ENCODE measurements around the gene GPBAR1.
"Not testable (repeated sequence)": the region's sequence is repeated elsewhere in the genome, so short reads cannot be mapped to it uniquely, and the experiment has no call there.

GPBAR1 gene

DNA sequence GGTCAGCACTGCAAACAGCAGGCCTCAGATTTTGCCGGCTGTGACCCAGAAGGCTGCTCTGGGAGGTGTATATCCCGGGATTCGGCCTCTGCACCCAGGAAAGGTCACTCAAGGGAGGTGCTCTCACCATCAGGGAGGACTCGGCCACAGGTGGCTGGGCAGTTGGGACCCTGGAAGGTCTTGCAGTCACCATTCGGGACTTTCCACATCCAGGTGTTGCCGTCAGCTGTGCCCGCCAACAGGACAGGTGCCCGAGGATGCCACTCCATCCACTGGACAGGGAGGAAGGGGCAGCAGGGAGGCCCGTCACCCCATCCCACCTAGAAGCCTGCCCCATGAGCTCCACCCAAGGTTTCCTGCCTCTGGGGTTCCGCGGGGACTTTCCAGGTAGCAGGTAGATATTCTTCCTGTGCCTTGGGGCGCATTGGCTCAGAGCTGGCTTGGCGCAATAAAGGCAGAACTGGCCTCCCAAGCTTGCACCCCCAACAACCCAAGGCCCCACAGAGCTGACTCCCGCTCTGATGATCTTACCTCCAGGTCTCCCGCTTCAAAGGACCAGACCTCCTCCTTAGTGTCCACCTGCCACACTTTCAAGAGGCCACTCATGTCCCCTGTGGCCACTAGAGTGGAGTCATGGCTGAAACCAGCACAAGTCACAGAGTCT lies 5.6 kb downstream of the GPBAR1 start:
- DNase-seq (ENCODE audit: low spot score in 2 of 2) = no peak
- H3K36me3 ChIP-seq (replicated peaks) = peaks cover 36% of the 10 kb centered on the region
- in situ Hi-C loops (cut with MboI; ENCODE audit: low sequenced_read_pairs) = no loop called here
- H3K4me3 ChIP-seq = no peak overlapping the region
- peaks cover under 1% of the 10 kb centered on the region; the same call in 1 of the 2 replicates for H3K4me1 ChIP-seq
- H3K27me3 ChIP-seq (ENCODE audit: low read depth) = no peaks in the 10 kb centered on the region
- H3K9me3 ChIP-seq = no peaks in the 10 kb centered on the region

DNA sequence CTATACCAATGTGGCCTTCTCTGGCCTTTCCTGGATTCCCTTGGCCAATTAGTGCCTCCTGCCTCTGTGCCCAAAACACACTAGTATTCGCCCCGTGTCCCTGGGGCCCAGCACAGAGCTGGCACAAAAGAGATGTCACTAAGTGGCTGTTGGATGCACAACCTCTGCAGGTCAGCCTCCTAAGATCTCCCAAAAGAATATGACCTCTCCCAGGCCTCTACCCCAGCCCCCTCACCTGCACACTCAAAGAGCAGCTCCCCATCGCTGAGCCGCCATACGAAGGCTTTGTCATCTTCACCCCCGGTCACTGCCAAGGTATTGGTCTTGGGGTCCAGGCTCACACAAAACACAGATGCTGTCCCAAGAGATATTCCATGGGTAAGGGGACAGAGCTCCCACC lies 6.4 kb downstream of the GPBAR1 start:
- Histone ChIP-seq H3K36me3 (replicated peaks) (peaks cover 41% of the 10 kb centered on the region), H3K4me1 (peaks cover 6% of the 10 kb centered on the region), H3K9me3 (no peaks in the 10 kb centered on the region), H3K4me3 (no peak overlapping the region), H3K27me3 (ENCODE audit: low read depth) (no peaks in the 10 kb centered on the region)
- in situ Hi-C loops (cut with MboI; ENCODE audit: low sequenced_read_pairs) = no loop called here
- DNase-seq (ENCODE audit: low spot score in 2 of 2) = no peak

DNA sequence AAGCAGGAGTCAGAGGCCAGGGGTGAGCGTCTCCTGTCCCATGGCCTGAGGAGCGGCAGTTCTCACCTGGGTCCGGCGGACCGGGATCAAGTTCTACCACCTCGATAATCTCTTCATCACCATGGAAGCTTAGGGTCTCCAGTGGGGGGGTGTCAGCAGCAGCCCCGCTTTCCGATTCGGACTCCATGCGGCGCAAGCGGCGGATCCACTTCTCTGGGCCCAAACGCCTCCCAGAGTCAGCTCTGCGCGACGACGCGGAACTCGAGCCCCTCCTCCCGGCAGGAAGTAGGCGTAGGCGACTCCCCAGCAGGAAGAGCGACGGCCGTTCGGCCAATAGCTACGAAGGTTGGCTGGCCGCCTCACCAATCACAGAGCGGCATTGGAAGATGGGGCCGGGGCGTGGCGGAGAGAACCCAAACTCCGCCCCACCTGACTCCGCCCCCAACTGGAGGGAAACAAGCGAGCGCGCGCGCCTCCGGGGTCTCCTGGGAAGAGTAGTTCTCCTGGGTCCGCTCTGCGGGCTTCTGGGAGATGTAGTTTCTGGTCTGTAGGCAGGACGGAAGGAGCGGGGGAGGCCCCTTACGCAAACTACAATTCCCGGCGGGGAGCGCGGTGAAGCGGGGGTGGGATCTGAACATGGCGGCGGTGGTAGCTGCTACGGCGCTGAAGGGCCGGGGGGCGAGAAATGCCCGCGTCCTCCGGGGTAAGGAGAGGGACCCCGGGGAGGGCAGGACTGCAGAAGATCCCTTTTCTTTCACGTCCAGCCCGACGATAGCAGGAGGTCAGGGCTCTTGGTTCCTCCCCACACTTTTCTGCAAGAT lies 9.3 kb downstream of the GPBAR1 start, which contains the start of the genes AAMP and PNKD:
Gene AAMP, minus strand, starts transcription at position 238 of the 821 bp plus-strand sequence. Its CDS starts 51 bp downstream, at position 187.
Gene PNKD, plus strand, starts transcription at position 620 of the 821 bp plus-strand sequence. Its CDS starts 17 bp downstream, at position 637.
- peak; percentile 98 to 100 for DNase-seq (ENCODE audit: low spot score in 2 of 2)
- H3K36me3 ChIP-seq (replicated peaks) = peaks cover 52% of the 10 kb centered on the region
- peaks cover 14% of the 10 kb centered on the region for H3K4me1 ChIP-seq
- H3K27me3 ChIP-seq (ENCODE audit: low read depth) = no peaks in the 10 kb centered on the region
- in situ Hi-C loops (cut with MboI; ENCODE audit: low sequenced_read_pairs) = no loop called here
- H3K4me3 ChIP-seq = peak within 1 kb of the TSS; percentile 89
- H3K9me3 ChIP-seq = no peaks in the 10 kb centered on the region

DNA sequence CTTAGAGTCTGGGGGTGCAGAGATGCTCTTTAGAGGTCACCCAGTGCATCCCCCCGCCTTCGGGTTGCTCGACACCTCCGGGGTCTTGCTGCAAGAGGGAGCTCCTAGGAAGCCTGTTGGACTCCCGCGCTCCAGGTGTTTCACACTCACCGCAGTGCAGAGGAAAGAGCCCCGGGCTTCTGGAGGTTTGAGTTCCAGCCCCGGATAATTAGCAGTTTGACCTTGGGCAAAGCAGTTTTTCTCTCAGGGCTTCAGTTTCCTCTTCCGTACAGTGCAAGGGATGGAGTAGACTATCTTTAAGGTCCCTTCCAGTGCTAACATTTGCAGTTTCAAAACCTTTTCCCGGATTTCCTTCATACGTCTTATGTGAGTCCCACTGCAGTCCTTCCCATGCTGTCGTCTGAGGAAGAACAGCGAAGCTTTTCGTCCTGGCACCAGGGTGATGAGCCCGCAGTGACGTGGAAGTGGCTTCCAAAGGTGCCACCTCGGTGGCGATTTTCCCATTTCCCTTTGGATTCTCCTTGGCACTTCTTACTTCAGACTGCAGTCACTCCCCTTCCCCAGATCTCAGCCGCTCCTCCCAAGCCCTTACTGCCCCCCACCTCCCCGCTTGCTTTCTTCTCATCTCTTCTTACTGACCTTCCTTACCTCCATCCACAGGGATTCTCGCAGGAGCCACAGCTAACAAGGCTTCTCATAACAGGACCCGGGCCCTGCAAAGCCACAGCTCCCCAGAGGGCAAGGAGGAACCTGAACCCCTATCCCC lies 10.1 kb downstream of the GPBAR1 start:
- H3K36me3 ChIP-seq (replicated peaks) = peaks cover 53% of the 10 kb centered on the region
- DNase-seq (ENCODE audit: low spot score in 2 of 2) = peak in 1 of 2 experiments; percentile 3
- H3K4me3 ChIP-seq = peak overlapping the region; percentile 89
- peaks cover 14% of the 10 kb centered on the region for H3K4me1 ChIP-seq
- in situ Hi-C loops (cut with MboI; ENCODE audit: low sequenced_read_pairs) = no loop called here
- no peaks in the 10 kb centered on the region for H3K9me3 ChIP-seq
- H3K27me3 ChIP-seq (ENCODE audit: low read depth) = no peaks in the 10 kb centered on the region

DNA sequence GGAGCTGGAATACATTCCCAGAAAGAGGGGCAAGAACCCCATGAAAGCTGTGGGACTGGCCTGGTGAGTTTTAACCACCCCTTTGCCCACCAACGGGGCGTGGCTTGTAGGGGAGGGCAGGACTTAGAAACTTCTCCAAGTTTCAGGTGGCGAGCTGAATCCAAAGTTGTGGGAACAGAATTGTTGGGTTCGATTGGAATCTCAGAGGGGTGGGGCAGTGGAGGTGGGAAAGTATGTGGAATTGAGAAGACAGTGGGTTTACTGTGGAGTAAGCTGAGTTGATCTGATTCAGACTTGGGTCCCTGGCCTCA lies 10.6 kb downstream of the GPBAR1 start:
- H3K27me3 ChIP-seq (ENCODE audit: low read depth) = no peaks in the 10 kb centered on the region
- in situ Hi-C loops (cut with MboI; ENCODE audit: low sequenced_read_pairs) = no loop called here
- peaks cover 14% of the 10 kb centered on the region for H3K4me1 ChIP-seq
- no peaks in the 10 kb centered on the region for H3K9me3 ChIP-seq
- DNase-seq (ENCODE audit: low spot score in 2 of 2) = no peak
- H3K4me3 ChIP-seq = peak overlapping the region; percentile 89
- peaks cover 53% of the 10 kb centered on the region for H3K36me3 ChIP-seq (replicated peaks)

DNA sequence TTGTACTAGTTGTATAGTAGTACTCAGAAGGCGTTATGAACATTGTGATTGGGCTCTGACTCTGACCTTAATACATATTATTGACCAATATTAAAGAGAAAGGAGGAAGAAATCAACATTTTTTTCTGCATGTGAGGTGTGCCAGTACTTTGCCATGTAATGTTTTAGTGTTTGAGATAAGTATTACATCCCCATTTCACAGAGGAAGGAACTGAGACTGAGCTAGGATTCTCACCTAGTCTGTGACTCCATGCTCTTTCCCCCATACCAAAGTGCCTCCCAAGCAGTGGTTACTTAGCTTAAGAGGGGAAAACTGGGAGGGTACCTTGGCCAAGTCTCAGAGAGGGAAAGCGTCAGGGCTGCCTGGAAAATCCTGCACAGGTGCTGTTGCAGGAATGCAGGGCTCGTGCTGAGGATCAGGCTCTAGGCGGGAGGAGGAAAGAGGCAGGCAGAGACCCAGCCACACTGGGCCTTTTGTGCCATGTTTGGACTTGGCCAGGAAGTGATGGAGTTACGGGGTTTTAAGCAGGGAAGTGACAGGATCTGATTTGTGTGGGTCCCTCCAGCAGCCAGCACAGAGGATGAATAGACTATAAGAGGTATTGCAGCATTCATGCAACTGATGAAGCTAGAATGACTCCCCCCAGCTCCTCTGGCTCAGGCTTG lies 11.2 kb downstream of the GPBAR1 start:
- Histone ChIP-seq H3K36me3 (replicated peaks) (peaks cover 53% of the 10 kb centered on the region), H3K4me1 (peaks cover 14% of the 10 kb centered on the region), H3K4me3 (peak overlapping the region; percentile 89; the same call in 1 of the 2 replicates), H3K27me3 (ENCODE audit: low read depth) (no peaks in the 10 kb centered on the region), H3K9me3 (no peaks in the 10 kb centered on the region)
- in situ Hi-C loops (cut with MboI; ENCODE audit: low sequenced_read_pairs) = no loop called here
- no peak for DNase-seq (ENCODE audit: low spot score in 2 of 2)

DNA sequence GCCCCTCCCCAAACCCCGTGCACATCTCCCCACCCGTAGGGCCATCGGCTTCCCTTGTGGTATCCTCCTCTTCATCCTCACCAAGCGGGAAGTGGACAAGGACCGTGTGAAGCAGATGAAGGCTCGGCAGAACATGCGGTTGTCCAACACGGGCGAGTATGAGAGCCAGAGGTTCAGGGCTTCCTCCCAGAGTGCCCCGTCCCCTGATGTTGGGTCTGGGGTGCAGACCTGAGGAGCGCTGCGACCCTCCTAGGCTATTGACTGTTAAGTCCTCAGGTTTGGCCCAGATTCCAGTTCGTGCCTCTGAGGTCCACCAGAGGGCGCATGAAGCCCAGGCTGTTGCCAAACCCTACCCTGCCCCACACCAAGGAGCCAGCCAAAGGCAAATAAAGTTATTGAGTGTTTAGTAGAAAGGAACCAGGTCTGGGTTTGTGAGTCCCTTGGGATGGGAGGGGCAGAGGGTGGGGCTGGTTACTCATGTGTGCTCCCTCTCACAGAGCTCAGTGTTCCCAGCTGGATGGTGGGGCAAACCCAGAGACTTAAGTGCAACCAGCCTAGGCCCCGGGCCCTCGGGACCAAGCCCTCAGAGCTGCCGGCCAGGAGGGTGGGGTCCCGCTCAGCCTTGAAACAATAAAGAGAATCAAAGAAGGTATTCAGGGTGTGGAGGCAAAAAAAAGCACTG lies 11.9 kb downstream of the GPBAR1 start:
- Histone ChIP-seq H3K4me1 (peaks cover 14% of the 10 kb centered on the region), H3K36me3 (replicated peaks) (peaks cover 53% of the 10 kb centered on the region), H3K9me3 (no peaks in the 10 kb centered on the region), H3K4me3 (no peak overlapping the region), H3K27me3 (ENCODE audit: low read depth) (no peaks in the 10 kb centered on the region)
- DNase-seq (ENCODE audit: low spot score in 2 of 2) = peak; percentile 94 to 96
- in situ Hi-C loops (cut with MboI; ENCODE audit: low sequenced_read_pairs) = no loop called here

DNA sequence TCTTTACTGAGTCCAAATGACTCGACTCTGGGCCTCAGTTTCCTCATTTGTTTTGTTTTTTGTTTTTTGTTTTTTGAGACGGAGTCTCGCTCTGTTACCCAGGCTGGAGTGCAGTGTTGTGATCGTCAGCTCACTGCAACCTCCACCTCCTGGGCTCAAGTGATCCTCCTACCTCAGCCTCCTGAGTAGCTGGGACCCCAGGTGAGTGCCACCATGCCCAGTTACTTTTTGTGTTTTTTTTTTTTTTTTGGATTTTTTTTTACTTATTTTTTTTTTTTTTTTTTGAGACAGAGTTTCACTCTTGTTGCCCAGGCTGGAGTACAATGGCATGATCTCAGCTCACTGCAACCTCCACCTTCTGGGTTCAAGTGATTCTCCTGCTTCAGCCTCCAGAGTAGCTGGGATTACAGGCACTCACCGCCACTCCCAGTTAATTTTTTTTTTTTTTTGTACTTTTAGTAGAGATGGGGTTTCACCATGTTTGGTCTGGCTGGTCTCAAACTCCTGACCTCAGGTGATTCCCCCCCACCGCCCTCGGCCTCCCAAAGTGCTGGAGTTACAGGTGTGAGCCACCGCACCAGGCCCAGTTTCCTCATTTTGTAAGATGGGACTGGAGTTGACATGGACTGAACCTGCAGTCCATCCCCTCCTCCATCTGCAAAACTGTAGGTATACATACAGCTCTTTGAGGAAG lies 12.5 kb downstream of the GPBAR1 start:
- H3K36me3 ChIP-seq (replicated peaks) = peaks cover 56% of the 10 kb centered on the region
- in situ Hi-C loops (cut with MboI; ENCODE audit: low sequenced_read_pairs); DNase-seq (ENCODE audit: low spot score in 2 of 2); H3K4me3 ChIP-seq; H3K27me3 ChIP-seq (ENCODE audit: low read depth); H3K9me3 ChIP-seq: not testable (repeated sequence)
- H3K4me1 ChIP-seq = peaks cover 14% of the 10 kb centered on the region

DNA sequence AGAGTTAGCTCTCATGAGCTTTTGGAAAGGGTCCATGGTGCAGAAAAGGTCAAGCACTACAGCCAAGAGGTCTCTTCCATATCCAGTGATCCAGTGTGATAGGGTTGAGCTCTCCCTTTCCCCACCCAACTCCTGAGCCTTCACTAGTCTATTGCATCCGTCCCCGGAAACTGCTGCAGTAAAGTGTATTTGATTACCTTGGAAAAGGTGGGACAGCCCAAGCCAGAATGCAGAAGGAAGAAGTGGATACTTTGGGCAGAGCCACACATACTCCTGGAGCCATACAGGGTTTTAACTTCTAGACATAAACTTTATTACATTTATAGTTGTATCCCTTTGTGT lies 13.1 kb downstream of the GPBAR1 start:
- H3K27me3 ChIP-seq (ENCODE audit: low read depth) = no peaks in the 10 kb centered on the region
- H3K4me3 ChIP-seq = no peak overlapping the region
- DNase-seq (ENCODE audit: low spot score in 2 of 2) = no peak
- peaks cover 58% of the 10 kb centered on the region for H3K36me3 ChIP-seq (replicated peaks)
- in situ Hi-C loops (cut with MboI; ENCODE audit: low sequenced_read_pairs) = no loop called here
- peaks cover 14% of the 10 kb centered on the region for H3K4me1 ChIP-seq
- H3K9me3 ChIP-seq = no peaks in the 10 kb centered on the region

DNA sequence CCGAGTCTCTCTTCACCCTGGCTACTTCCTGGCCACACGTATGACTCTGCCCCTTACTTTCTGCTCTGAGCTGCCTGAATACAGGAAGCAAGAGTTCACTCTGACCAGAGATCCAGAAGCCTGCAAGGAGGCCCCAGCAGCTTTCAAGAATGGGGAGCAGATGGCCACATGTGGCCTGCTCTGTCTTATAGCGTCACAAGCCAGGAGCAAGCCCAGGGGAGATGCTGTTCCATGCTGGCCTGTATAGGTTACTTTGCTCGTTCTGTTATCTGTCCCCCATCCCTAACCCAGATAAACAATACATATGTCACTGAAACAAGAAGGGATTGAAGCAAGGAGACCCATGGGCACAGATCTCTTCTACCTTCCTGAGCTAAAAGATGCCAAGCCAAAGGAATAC lies 13.8 kb downstream of the GPBAR1 start:
- H3K36me3 ChIP-seq (replicated peaks) = peaks cover 63% of the 10 kb centered on the region
- no peak for DNase-seq (ENCODE audit: low spot score in 2 of 2)
- in situ Hi-C loops (cut with MboI; ENCODE audit: low sequenced_read_pairs) = no loop called here

DNA sequence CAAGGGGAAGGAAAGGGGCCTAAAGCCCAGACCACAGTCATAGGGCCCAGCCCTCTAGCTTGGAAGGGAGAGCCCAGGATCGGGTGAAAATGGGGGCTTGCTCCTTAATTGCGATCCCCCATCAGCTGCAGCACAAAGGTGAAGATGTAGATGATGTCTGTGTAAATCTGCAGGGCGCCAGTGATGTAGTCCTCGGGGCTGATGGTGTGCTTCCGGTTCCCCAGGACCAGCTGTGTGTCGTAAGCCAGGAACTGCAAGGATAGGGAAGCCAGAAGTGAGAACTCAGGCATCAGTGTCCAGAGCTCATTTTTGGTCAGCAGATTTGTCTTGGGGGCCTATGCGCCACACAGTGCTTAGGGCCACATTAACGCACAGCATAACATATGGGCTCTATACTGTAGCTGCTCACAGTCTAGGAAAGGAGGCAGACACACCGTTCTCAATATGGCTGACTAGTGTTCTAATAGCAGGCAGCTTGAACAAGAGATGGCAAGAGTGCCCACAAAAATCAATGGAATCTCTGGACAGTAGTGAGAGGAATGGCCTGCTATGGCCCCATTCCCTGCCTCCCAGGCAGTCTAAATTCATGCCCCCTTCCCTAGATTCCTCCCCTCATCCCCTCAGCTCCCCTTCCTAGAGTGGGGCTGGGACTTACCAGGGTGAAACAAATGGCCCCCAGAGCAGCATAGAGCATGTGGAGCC lies 14.7 kb downstream of the GPBAR1 start:
- Histone ChIP-seq H3K9me3 (no peaks in the 10 kb centered on the region), H3K36me3 (replicated peaks) (peaks cover 70% of the 10 kb centered on the region), H3K4me1 (peaks cover 14% of the 10 kb centered on the region), H3K27me3 (ENCODE audit: low read depth) (no peaks in the 10 kb centered on the region), H3K4me3 (no peak overlapping the region)
- in situ Hi-C loops (cut with MboI; ENCODE audit: low sequenced_read_pairs) = loop anchor here (25.0 kb wide), 1 partner anchor 387 kb away; the partner anchor contains the start of genes BCS1L, RNF25, STK36 and ZNF142
- no peak for DNase-seq (ENCODE audit: low spot score in 2 of 2)

More for the DNA sequence above, 13.8 kb downstream of the GPBAR1 start:
- Histone ChIP-seq H3K4me3 (no peak overlapping the region), H3K4me1 (peaks cover 14% of the 10 kb centered on the region), H3K27me3 (ENCODE audit: low read depth) (no peaks in the 10 kb centered on the region), H3K9me3 (no peaks in the 10 kb centered on the region)
